Measurements from ENCODE around the gene RALGPS1.

- TF ChIP-seq ZNF746 (CRISPR knock-in tag; IDR thresholded peaks at IDR 0.05) (no peak), KDM5A (IDR thresholded peaks at IDR 0.05; ENCODE audit: borderline replicate concordance, low read length) (no peak), ZNF513 (CRISPR knock-in tag; conservative IDR thresholded peaks at IDR 0.05) (no peak), KDM6A (CRISPR knock-in tag; IDR thresholded peaks at IDR 0.05; ENCODE audit: low read depth) (no peak)
These were observed 267.1 kb downstream of the RALGPS1 start for GRCh38 chr9:127181595-127182190.

Data from HepG2 (cell line).